HEK293 (cell line): ENCODE results near the gene POLR3GL.

ENCODE experiments used
- ATF2 ChIP-seq: fragments of 450-650 bp; formaldehyde crosslinking; IDR thresholded peaks from 2 replicates; pipeline ENCODE4 v1.5.1; 2016; ENCODE audit warnings: missing biosample characterization, missing genetic modification characterization, low read depth
- CTCF ChIP-seq: fragments of 450-650 bp; formaldehyde crosslinking; IDR thresholded peaks from 2 replicates; pipeline ENCODE4 v1.5.1; 2016; ENCODE audit warnings: missing biosample characterization, missing genetic modification characterization
- KLF10 ChIP-seq: fragments of 450-650 bp; IDR thresholded peaks from 2 replicates; pipeline ENCODE4 v1.5.1; 2018; ENCODE audit warnings: missing biosample characterization, mild to moderate bottlenecking, missing genetic modification characterization
- RBAK ChIP-seq: fragments of 450-650 bp; formaldehyde crosslinking; IDR thresholded peaks from 2 replicates; pipeline ENCODE4 v1.5.1; 2016; ENCODE audit warnings: missing biosample characterization, missing genetic modification characterization
- YY1 ChIP-seq: fragments of 450-650 bp; formaldehyde crosslinking; IDR thresholded peaks from 2 replicates; pipeline ENCODE4 v1.5.1; 2018; ENCODE audit warnings: missing biosample characterization, missing genetic modification characterization
- ZBTB26 ChIP-seq: fragments of 450-650 bp; formaldehyde crosslinking; optimal IDR thresholded peaks from 2 replicates; pipeline ENCODE3; 2016; ENCODE audit warnings: missing biosample characterization, mild to moderate bottlenecking, missing genetic modification characterization
- ZBTB48 ChIP-seq: fragments of 450-650 bp; formaldehyde crosslinking; IDR thresholded peaks from 2 replicates; pipeline ENCODE4 v1.5.1; 2016; ENCODE audit warnings: missing biosample characterization, missing genetic modification characterization
- ZBTB8A ChIP-seq: fragments of 450-650 bp; formaldehyde crosslinking; IDR thresholded peaks from 2 replicates; pipeline ENCODE4 v1.5.1; 2016; ENCODE audit warnings: missing biosample characterization, missing genetic modification characterization
- ZFP69B ChIP-seq: fragments of 450-650 bp; formaldehyde crosslinking; IDR thresholded peaks from 2 replicates; pipeline ENCODE4 v1.5.1; 2016; ENCODE audit warnings: missing biosample characterization, missing genetic modification characterization
- ZNF138 ChIP-seq: fragments of 450-650 bp; formaldehyde crosslinking; IDR thresholded peaks from 2 replicates; pipeline ENCODE4 v1.5.1; 2016; ENCODE audit warnings: missing biosample characterization, missing genetic modification characterization, borderline replicate concordance
- ZNF2 ChIP-seq: fragments of 450-650 bp; formaldehyde crosslinking; IDR thresholded peaks from 2 replicates; pipeline ENCODE4 v1.5.1; 2016; ENCODE audit warnings: missing biosample characterization, missing genetic modification characterization
- ZNF248 ChIP-seq: fragments of 450-650 bp; formaldehyde crosslinking; IDR thresholded peaks from 2 replicates; pipeline ENCODE4 v1.5.1; 2017; ENCODE audit warnings: missing biosample characterization, missing genetic modification characterization
- ZNF26 ChIP-seq: fragments of 450-650 bp; formaldehyde crosslinking; IDR thresholded peaks from 2 replicates; pipeline ENCODE4 v1.5.1; 2016; ENCODE audit warnings: missing biosample characterization, missing genetic modification characterization
- ZNF311 ChIP-seq: fragments of 450-650 bp; formaldehyde crosslinking; IDR thresholded peaks from 2 replicates; pipeline ENCODE4 v1.5.1; 2017; ENCODE audit warnings: missing biosample characterization, missing genetic modification characterization, borderline replicate concordance
- ZNF335 ChIP-seq: fragments of 450-650 bp; formaldehyde crosslinking; conservative IDR thresholded peaks from 2 replicates; pipeline ENCODE4 v1.5.1; 2016; ENCODE audit warnings: missing biosample characterization, missing genetic modification characterization
- ZNF416 ChIP-seq: fragments of 450-650 bp; formaldehyde crosslinking; IDR thresholded peaks from 2 replicates; pipeline ENCODE4 v1.5.1; 2016; ENCODE audit warnings: missing biosample characterization, missing genetic modification characterization
- ZNF518A ChIP-seq: fragments of 450-650 bp; formaldehyde crosslinking; conservative IDR thresholded peaks from 2 replicates; pipeline ENCODE4 v1.5.1; 2016; ENCODE audit warnings: low read depth, missing biosample characterization, missing genetic modification characterization
- ZNF521 ChIP-seq: fragments of 450-650 bp; formaldehyde crosslinking; IDR thresholded peaks from 2 replicates; pipeline ENCODE4 v1.5.1; 2017; ENCODE audit warnings: missing biosample characterization, mild to moderate bottlenecking, missing genetic modification characterization
- ZNF670 ChIP-seq: fragments of 450-650 bp; formaldehyde crosslinking; IDR thresholded peaks from 2 replicates; pipeline ENCODE4 v1.5.1; 2016; ENCODE audit warnings: missing biosample characterization, missing genetic modification characterization, low read depth
- ZNF707 ChIP-seq: fragments of 450-650 bp; formaldehyde crosslinking; IDR thresholded peaks from 2 replicates; pipeline ENCODE4 v1.5.1; 2016; ENCODE audit warnings: missing biosample characterization, missing genetic modification characterization
- ZSCAN30 ChIP-seq: fragments of 450-650 bp; IDR thresholded peaks from 2 replicates; pipeline ENCODE4 v1.5.1; 2018; ENCODE audit warnings: missing biosample characterization, mild to moderate bottlenecking, missing genetic modification characterization, moderate library complexity
- TF ChIP-seq, protein P1 (sequence below): fragments of 450-650 bp; formaldehyde crosslinking; IDR thresholded peaks from 2 replicates; pipeline ENCODE4 v1.5.1; 2016; ENCODE audit warnings: missing biosample characterization, missing genetic modification characterization
- TF ChIP-seq, protein P2 (sequence below): fragments of 450-650 bp; formaldehyde crosslinking; IDR thresholded peaks from 2 replicates; pipeline ENCODE4 v1.5.1; 2016; ENCODE audit warnings: missing biosample characterization, missing genetic modification characterization

The POLR3GL gene

GRCh38 chr1:145918144-145918991 is 46.1 kb upstream of the POLR3GL start, which contains the start of gene PEX11B (continued):
- no peak for TF ChIP-seq ATF2 (tag by site-specific recombination)
- peak; percentile 64; the same call in 1 of the 2 replicates for TF ChIP-seq YY1
- no peak for TF ChIP-seq ZNF2
- 0 out of 2 replicates have a peak, but pooled peaks have one; percentile 13 for TF ChIP-seq ZNF518A (tag by site-specific recombination)
- TF ChIP-seq, protein P1, sequence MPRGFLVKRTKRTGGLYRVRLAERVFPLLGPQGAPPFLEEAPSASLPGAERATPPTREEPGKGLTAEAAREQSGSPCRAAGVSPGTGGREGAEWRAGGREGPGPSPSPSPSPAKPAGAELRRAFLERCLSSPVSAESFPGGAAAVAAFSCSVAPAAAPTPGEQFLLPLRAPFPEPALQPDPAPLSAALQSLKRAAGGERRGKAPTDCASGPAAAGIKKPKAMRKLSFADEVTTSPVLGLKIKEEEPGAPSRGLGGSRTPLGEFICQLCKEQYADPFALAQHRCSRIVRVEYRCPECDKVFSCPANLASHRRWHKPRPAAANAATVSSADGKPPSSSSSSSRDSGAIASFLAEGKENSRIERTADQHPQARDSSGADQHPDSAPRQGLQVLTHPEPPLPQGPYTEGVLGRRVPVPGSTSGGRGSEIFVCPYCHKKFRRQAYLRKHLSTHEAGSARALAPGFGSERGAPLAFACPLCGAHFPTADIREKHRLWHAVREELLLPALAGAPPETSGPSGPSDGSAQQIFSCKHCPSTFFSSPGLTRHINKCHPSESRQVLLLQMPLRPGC (tag by site-specific recombination) = no peak
- TF ChIP-seq CTCF (tag by site-specific recombination) = no peak
- no peak for TF ChIP-seq ZNF26 (tag by site-specific recombination)
- TF ChIP-seq ZNF248 (tag by site-specific recombination) = no peak
- no peak for TF ChIP-seq ZNF416 (tag by site-specific recombination)
- peak; percentile 30 for TF ChIP-seq ZBTB26 (tag by site-specific recombination)
- 0 out of 2 replicates have a peak, but pooled peaks have one; percentile 26 for TF ChIP-seq ZFP69B (tag by site-specific recombination)
- no peak for TF ChIP-seq ZNF670 (tag by site-specific recombination)
- TF ChIP-seq, protein P2, sequence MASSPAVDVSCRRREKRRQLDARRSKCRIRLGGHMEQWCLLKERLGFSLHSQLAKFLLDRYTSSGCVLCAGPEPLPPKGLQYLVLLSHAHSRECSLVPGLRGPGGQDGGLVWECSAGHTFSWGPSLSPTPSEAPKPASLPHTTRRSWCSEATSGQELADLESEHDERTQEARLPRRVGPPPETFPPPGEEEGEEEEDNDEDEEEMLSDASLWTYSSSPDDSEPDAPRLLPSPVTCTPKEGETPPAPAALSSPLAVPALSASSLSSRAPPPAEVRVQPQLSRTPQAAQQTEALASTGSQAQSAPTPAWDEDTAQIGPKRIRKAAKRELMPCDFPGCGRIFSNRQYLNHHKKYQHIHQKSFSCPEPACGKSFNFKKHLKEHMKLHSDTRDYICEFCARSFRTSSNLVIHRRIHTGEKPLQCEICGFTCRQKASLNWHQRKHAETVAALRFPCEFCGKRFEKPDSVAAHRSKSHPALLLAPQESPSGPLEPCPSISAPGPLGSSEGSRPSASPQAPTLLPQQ (tag by site-specific recombination) = peak; percentile 71
- peak; percentile 76 for TF ChIP-seq KLF10 (tag by site-specific recombination)
- TF ChIP-seq ZSCAN30 (tag by site-specific recombination) = no peak
- TF ChIP-seq ZBTB48 = peak; percentile 91
- no peak for TF ChIP-seq ZNF521 (tag by site-specific recombination)
- TF ChIP-seq ZNF311 (tag by site-specific recombination) = no peak
- TF ChIP-seq RBAK (tag by site-specific recombination) = no peak
- no peak for TF ChIP-seq ZNF138 (tag by site-specific recombination)
- TF ChIP-seq ZBTB8A (tag by site-specific recombination) = no peak
- 0 out of 2 replicates have a peak, but pooled peaks have one; percentile 24 for TF ChIP-seq ZNF707 (tag by site-specific recombination)
- TF ChIP-seq ZNF335 (tag by site-specific recombination) = peak; percentile 73
